HG02642 (cell line): ENCODE measurements around the gene FIBCD1.

ENCODE experiments used
- ATAC-seq: cut with Tn5 transposase; IDR thresholded peaks from one replicate; pipeline ENCODE4 v1.9.1; 2021; ENCODE audit warnings: mild to moderate bottlenecking; ENCODE audit not compliant: unreplicated experiment, poor library complexity

The FIBCD1 gene

DNA sequence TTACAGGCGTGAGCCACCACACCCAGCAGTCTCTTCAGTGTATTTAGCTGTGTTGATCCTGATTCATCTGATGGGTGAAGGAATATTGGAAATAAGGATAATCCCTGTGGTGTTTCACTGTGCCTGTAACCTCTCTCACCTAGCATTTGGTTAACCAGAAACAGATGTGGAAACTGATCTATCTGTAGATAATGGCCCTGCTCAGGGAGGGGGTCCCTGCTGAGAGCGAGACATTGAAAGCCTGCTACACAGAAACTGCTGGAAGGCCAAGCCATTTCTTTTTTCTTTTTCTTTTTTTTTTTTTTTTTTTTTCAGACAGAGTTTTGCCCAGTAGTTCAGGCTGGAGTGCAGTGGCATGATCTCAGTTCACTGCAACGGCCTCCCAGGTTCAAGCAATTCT is 70.8 kb downstream of the FIBCD1 start:
- no peak for ATAC-seq

- ATAC-seq = no peak
Measured at GRCh38 chr9:130867556-130867955, 71.5 kb downstream of the FIBCD1 start.

GRCh38 chr9:130866474-130866965 is 72.5 kb downstream of the FIBCD1 start:
- ATAC-seq = no peak

DNA sequence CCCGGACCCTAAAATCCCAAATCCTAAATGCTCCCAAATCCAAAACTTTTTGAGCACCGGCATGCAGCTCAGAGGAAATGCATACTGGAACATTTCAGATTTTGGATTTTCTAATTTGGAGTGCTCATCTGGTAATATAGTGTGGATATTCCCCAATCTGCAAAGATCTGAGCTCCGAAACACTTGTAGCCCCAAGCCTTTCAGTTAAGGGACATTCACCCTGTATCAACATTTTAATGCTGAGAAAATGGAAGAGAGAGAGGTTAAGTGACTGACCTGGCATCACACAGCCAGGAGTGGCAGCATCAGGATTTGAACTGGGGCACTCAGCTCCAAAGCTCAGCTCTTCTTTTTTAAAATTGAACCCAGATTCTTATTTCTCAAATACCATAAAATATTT is 73.1 kb downstream of the FIBCD1 start:
- ATAC-seq = no peak

- ATAC-seq = no peak
Measured at GRCh38 chr9:130864541-130864940, 74.5 kb downstream of the FIBCD1 start.

- ATAC-seq = no peak
Measured at GRCh38 chr9:130862747-130863146, 76.3 kb downstream of the FIBCD1 start.

DNA sequence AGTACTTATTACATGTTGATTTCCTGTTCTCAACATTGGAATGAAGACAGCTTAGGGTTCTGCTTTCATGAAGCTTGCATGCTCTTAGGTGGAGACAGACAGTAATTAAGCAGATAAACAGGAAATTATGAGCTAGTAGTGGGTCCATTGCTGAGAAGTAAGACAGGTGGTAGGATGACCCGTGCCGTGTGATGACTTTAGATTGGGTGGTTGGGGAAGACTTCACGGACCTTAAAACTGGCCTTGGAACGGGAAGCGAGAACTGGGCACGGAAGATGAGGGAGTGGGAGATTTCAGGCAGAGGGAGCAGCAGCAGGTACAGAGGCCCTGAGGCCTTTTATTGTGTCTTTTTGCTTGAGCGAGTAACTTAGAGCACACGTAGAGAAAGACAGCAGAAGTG is 76.8 kb downstream of the FIBCD1 start:
- no peak for ATAC-seq

DNA sequence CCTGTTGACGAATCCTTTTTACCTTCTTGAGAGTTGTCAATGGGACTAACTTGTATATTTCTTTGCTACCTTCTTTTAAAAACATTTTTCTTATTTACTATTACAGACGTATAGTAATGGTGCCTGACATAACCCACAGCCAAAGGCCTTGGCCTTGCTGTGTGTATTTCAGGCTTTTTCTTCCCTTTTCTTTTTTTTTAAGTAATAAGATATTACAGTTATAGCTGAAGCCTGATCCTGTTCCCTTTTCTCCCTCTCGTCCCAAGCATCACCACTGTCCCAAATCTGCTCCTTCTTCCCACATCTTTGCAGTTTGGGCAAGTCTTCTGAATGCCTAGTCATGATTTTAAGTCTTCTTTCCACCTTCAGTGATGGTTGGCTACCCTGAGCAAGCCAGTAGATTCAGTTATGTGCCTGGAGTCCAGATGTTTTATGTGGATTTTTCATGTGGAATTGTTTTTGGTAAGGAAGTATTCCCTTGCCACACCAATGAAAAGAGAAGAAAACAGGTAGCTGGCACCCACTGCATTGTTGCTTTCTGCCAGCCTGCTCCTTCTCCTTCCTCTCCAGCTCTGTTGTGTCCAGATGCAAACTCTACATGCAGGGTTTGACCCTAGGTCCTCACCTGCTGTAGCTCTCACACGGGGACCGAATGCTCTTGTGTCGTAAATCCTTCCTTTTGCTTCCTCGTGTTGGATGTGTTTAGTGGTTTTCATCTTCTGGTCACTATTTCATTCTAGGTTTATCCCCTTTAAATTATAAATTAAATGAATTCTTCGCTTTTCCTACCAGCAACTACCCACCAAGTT is 77.5 kb downstream of the FIBCD1 start:
- no peak for ATAC-seq

DNA sequence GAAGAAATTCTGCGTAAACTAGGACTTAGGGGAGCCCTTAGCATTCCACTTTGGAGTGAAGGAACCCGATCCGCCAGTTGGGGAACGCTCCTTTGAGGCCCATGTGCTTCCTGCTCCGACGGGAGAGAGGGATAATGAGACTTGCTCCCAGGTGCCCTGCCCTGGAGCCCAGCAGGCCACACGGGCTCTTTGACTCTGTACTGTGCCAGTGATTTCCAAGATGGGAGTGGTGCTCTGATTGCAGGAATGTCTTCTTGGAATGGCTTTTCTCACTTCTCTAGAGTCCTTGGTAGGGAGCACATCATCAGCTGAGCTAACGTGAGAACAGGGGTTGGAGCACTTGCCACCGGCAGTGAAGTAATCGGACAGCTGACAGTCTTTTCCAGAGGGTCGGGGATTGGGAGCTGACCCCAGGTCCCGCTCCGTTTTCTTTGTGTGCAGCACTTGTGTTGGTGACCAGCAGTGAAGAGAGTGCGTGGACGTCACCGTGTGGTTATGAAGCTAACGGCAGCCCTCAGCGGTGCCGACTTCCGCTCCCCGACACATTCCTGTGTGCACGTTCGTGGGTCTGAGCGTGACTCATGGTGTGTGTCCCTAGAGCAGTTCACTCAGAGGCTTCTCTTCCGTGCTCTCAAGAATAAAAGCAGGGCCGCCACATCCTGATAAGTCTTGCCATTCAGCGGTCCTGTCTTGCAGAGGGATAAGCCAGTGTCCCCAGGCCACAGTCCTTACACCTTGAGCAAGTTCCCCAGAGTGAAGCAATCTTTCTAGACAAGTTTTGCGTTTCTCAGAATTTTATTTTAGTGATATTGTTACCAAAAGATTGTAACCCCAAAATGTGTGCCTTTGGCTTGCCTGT is 78.4 kb downstream of the FIBCD1 start:
- ATAC-seq = no peak

- no peak for ATAC-seq
Measured at GRCh38 chr9:130858739-130859705, 80.0 kb downstream of the FIBCD1 start.

DNA sequence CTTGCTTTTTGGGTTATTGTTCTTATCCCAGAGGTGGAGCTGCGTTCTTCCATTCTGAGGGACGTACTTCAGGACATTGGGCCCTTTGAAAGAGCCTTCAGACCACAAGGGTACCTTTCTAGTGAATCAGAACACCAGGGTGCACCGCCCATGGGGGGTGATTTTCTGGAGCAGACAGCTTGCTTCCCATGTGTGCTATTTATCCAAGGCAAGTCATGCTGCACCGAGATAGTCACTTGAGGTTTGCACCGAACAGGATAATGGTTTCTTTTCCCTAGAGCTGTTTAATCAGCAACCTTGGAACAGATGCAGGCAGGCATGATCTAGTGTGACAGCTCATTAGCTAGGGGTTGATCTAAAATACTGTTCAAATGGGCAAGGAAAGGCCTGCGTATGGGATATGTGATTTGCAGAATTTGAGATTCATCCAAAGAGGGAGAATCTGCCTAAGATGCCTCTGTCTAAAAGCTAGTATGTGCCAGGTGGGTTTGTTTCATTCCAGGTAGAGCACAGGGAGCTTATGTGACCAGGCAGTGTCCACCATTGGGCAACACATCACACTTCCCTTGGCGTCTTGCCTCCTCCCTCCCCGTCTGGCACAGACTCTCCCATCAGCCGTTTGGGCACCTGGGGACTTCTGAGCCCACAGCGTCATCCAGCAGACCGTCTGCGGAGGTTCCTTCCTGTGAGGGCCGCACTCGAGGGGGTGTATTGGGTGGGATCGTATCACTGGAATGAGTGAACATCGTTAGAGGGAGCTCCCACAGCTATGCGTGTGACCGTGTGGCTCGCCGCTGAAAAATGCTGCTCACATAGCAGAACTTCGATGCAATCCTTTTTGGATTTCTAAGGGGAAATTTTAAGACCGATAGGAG is 80.9 kb downstream of the FIBCD1 start:
- ATAC-seq = no peak

DNA sequence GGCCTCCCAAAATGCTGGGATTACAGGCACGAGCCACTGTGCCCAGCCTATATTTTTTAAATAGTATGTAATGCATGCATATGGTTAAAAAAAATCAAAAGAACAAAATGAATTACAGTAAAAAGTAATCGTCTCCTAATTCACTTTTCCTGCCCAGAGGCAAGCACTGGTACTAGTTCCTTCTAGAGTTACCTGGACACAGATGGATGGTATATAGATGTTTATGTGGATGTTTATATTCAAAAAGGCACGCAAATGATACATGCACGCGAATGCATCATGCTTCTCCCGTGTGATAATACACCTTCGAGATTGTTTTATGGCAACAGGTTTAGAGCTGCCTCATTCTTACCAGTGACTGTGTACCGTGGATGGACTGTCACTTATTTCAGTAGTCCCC is 82.6 kb downstream of the FIBCD1 start:
- no peak for ATAC-seq

DNA sequence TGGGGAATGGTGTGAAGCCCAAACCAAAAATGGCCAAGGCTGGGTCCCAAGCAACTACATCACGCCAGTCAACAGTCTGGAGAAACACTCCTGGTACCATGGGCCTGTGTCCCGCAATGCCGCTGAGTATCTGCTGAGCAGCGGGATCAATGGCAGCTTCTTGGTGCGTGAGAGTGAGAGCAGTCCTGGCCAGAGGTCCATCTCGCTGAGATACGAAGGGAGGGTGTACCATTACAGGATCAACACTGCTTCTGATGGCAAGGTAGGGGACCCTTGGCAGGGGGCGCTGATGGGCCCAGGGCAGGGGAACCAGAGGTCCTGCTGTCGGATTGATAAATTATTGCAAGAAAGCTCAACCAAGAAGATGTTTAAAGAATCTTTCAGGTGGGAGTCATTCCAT is 84.2 kb downstream of the FIBCD1 start:
- no peak for ATAC-seq

DNA sequence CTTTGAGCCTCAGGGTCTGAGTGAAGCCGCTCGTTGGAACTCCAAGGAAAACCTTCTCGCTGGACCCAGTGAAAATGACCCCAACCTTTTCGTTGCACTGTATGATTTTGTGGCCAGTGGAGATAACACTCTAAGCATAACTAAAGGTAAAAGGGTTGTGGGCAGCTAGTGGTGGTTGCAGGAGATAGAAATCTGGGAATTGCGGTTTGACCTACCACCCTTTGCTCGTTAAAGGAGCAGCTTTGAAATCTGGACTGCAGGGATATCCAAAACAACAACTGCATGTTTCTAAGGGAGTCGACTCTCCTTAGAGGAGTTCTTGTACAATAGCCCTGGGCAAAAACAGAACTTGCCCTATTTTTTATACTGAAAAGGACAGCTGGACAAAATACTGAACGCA is 85.0 kb downstream of the FIBCD1 start:
- ATAC-seq = no peak

DNA sequence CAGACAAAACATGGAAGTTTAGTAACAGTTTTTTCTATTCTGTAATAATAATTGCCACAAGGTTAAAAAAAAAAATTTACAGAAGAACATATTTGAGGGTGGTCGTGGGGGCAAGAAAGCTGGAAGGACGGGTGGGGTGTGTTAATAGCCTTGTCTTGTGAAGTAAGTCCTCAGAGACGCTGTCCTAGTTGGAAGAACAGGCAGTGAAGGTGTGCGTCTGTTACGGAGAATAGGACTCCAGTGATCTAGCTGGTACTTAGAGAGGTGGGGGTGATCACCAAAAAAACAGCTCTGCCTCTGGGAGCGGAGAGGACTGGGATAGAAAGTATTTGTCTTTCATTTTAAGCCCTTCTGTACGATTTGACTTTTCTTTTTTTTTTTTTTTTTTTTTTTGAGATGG is 86.2 kb downstream of the FIBCD1 start:
- ATAC-seq = no peak
